Activated naive CD4-positive, alpha-beta T cell treated with anti-CD3 and anti-CD28 coated beads for 36 hours (primary cell): ENCODE data around the gene DOCK4. TPM values are rescaled to one million over a fixed set of nuclear protein-coding genes. Genes with fewer than 3 reads are reported as not detected.

Source experiments
- CTCF ChIA-PET: fragments of 350-600 bp; sonication (Branson Sonifier 250); formaldehyde crosslinking; loops from one replicate; lab custom pipeline; 2021; ENCODE audit warnings: antibody characterized with exemption; lab: Charles Lee
- DNase-seq: peaks from one replicate; pipeline ENCODE4 v3.0.0-alpha.2; 2020
- H3K27ac Mint-ChIP-seq: one replicate; pipeline ENCODE4 v1.8.0; 2021; ENCODE audit warnings: mild to moderate bottlenecking, mixed read lengths
- H3K27me3 Mint-ChIP-seq: one replicate; pipeline ENCODE4 v1.8.0; 2021; ENCODE audit warnings: low read depth, mixed read lengths
- H3K36me3 Mint-ChIP-seq: one replicate; pipeline ENCODE4 v1.8.0; 2021; ENCODE audit warnings: low read depth, mixed read lengths
- H3K4me1 Mint-ChIP-seq: one replicate; pipeline ENCODE4 v1.8.0; 2021; ENCODE audit warnings: low read depth, mixed read lengths
- H3K4me3 Mint-ChIP-seq: one replicate; pipeline ENCODE4 v1.8.0; 2021; ENCODE audit warnings: mild to moderate bottlenecking, moderate library complexity, mixed read lengths
- H3K9me3 Mint-ChIP-seq: one replicate; pipeline ENCODE4 v1.8.0; 2021; ENCODE audit warnings: mixed read lengths
- intact Hi-C: fragments of 100-400 bp; cut with micrococcal nuclease; formaldehyde crosslinking; loops from one replicate; pipeline ENCODE4 v1.15.1; 2023
- total RNA-seq, 2 experiments: library from RNA; stranded (reverse); gene quantifications; one replicate each; pipeline ENCODE4 v1.2.3, GENCODE V29; 2021

DOCK4 gene
- total RNA-seq, 2 experiments from 2014 or later = 0.43 to 0.62 TPM

GRCh38 chr7:112167147-112167546, 39.1 kb downstream of the DOCK4 start:
- H3K4me1 Mint-ChIP-seq = no peaks in the 10 kb centered on the region
- peaks cover 2% of the 10 kb centered on the region for H3K27me3 Mint-ChIP-seq
- DNase-seq = no peak
- CTCF ChIA-PET = no interaction called here
- H3K36me3 Mint-ChIP-seq = no peaks in the 10 kb centered on the region
- no peaks in the 10 kb centered on the region for H3K9me3 Mint-ChIP-seq
- no peak overlapping the region for H3K27ac Mint-ChIP-seq
- intact Hi-C loops = no loop called here
- no peak overlapping the region for H3K4me3 Mint-ChIP-seq

DNA sequence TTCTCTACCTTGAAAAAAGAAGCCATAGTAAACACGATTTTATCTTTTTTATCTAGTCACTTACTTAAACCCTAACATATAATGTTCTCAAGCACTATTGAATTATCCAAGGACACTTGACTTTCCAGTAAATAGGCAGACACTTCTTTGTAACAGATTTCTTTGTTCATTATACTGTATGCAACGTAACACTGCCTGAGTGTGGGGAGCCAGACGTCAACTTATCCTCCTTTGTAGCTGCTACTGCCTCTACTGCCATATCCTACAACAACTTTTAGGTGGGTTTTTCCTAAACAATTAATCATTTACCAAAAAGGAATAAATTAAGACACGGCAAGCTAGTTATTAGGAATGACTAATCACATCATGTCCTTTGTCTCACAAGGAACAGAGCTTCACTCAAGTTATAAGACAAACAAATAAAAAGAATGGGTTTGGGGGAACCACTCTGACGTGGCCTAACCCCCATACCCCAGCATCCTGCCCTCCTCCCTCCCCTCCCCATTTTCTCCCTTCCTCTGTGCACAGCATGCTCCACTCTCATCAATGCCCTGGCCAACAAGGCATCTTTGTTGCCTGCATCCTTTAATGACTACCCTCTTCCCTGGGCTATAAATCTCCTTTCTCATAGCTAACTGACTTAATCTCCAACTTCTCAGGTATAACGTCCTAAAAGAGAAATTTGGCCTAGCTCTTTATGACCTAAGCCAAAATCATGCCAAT, 43.3 kb downstream of the DOCK4 start:
- Mint-ChIP-seq H3K4me1 (no peaks in the 10 kb centered on the region), H3K27ac (no peak overlapping the region), H3K27me3 (peaks cover 9% of the 10 kb centered on the region), H3K36me3 (no peaks in the 10 kb centered on the region), H3K4me3 (no peak overlapping the region), H3K9me3 (no peaks in the 10 kb centered on the region)
- CTCF ChIA-PET = no interaction called here
- DNase-seq = no peak
- intact Hi-C loops = no loop called here

DNA sequence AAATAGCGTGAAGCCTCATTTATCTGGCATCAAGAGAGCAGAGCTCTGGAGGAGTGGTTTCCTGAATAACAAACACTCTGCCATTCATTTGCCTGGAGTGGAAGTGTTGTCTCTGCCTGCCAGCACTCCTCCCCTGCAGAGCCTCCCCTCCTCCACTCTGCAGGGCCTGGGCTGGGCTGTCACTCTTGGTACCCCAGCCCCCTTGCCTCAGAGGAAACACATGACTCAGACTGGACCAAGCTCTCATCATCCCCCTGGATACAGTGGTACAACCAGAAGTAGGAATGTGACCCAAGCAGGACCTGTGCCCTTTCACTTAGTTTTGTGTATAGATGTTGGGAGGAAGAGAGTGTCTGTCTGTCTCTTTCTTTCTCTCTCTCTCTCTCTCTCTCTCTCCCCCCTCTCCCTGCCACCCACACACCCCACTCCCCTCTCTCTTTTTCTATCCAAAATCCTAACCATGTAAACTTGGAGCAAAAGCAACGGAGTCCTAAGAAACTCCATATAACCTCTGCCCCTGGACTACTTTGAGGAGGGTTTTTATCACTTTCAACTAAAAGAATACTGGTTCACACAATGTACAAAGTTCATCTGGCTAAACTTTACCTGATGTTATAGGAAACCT, 43.9 kb downstream of the DOCK4 start:
- H3K4me1 Mint-ChIP-seq = no peaks in the 10 kb centered on the region
- DNase-seq = no peak
- CTCF ChIA-PET = no interaction called here
- no peaks in the 10 kb centered on the region for H3K36me3 Mint-ChIP-seq
- H3K4me3 Mint-ChIP-seq = no peak overlapping the region
- no peaks in the 10 kb centered on the region for H3K9me3 Mint-ChIP-seq
- H3K27me3 Mint-ChIP-seq = peaks cover 9% of the 10 kb centered on the region
- H3K27ac Mint-ChIP-seq = no peak overlapping the region
- intact Hi-C loops = no loop called here

- Mint-ChIP-seq H3K9me3 (no peaks in the 10 kb centered on the region), H3K36me3 (no peaks in the 10 kb centered on the region), H3K4me3 (no peak overlapping the region), H3K4me1 (no peaks in the 10 kb centered on the region), H3K27ac (no peak overlapping the region), H3K27me3 (peaks cover 9% of the 10 kb centered on the region)
- CTCF ChIA-PET = no interaction called here
- intact Hi-C loops = no loop called here
- no peak for DNase-seq
Observed at GRCh38 chr7:112161253-112162141, 44.7 kb downstream of the DOCK4 start.

GRCh38 chr7:112160771-112161150, 45.4 kb downstream of the DOCK4 start:
- H3K27me3 Mint-ChIP-seq = peaks cover 9% of the 10 kb centered on the region
- CTCF ChIA-PET = no interaction called here
- no peak overlapping the region for H3K27ac Mint-ChIP-seq
- no peak overlapping the region for H3K4me3 Mint-ChIP-seq
- no peaks in the 10 kb centered on the region for H3K4me1 Mint-ChIP-seq
- intact Hi-C loops = no loop called here
- no peaks in the 10 kb centered on the region for H3K9me3 Mint-ChIP-seq
- no peaks in the 10 kb centered on the region for H3K36me3 Mint-ChIP-seq
- no peak for DNase-seq

- Mint-ChIP-seq H3K4me3 (no peak overlapping the region), H3K4me1 (no peaks in the 10 kb centered on the region), H3K27ac (no peak overlapping the region), H3K36me3 (no peaks in the 10 kb centered on the region), H3K27me3 (peaks cover 9% of the 10 kb centered on the region), H3K9me3 (no peaks in the 10 kb centered on the region)
- CTCF ChIA-PET = no interaction called here
- no peak for DNase-seq
- intact Hi-C loops = no loop called here
Observed at GRCh38 chr7:112160130-112160770, 45.9 kb downstream of the DOCK4 start.

GRCh38 chr7:112159351-112159750, 46.8 kb downstream of the DOCK4 start:
- Mint-ChIP-seq H3K9me3 (no peaks in the 10 kb centered on the region), H3K27ac (no peak overlapping the region), H3K4me1 (no peaks in the 10 kb centered on the region), H3K27me3 (peaks cover 13% of the 10 kb centered on the region), H3K36me3 (no peaks in the 10 kb centered on the region), H3K4me3 (no peak overlapping the region)
- DNase-seq = no peak
- intact Hi-C loops = no loop called here
- CTCF ChIA-PET = no interaction called here

GRCh38 chr7:112157072-112157471, 49.1 kb downstream of the DOCK4 start:
- no peaks in the 10 kb centered on the region for H3K36me3 Mint-ChIP-seq
- peaks cover 13% of the 10 kb centered on the region for H3K27me3 Mint-ChIP-seq
- H3K4me1 Mint-ChIP-seq = no peaks in the 10 kb centered on the region
- intact Hi-C loops = no loop called here
- CTCF ChIA-PET = interaction anchor here (0.5 kb wide), 1 partner anchor 58 kb away, joined by 3 read pairs; no protein-coding TSS in a partner anchor
- DNase-seq = no peak
- no peaks in the 10 kb centered on the region for H3K9me3 Mint-ChIP-seq
- H3K4me3 Mint-ChIP-seq = no peak overlapping the region
- no peak overlapping the region for H3K27ac Mint-ChIP-seq

GRCh38 chr7:112156412-112156811, 49.8 kb downstream of the DOCK4 start:
- Mint-ChIP-seq H3K9me3 (no peaks in the 10 kb centered on the region), H3K4me1 (no peaks in the 10 kb centered on the region), H3K27me3 (peaks cover 13% of the 10 kb centered on the region), H3K27ac (no peak overlapping the region), H3K36me3 (no peaks in the 10 kb centered on the region), H3K4me3 (no peak overlapping the region)
- intact Hi-C loops = no loop called here
- DNase-seq = no peak
- CTCF ChIA-PET = no interaction called here

DNA sequence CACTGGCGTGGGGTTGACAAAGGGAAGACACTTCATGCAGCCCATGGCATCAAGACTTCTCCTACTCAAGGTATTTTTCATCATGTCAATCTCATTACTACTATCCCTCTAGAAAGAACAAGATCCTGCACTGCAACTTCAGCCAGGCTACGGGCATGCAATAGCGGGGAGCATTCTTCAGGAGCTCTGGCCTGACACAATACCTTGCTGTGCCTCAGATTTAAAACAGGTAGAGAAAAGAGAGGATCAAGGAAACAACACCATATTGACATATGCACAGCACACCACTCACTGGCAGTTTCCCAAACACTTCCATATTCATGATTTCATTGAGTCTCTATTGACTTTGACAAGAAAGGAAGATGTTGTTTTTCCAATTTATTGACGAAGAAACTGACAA, 51.5 kb downstream of the DOCK4 start:
- intact Hi-C loops = no loop called here
- Mint-ChIP-seq H3K4me1 (no peaks in the 10 kb centered on the region), H3K36me3 (no peaks in the 10 kb centered on the region), H3K27ac (no peak overlapping the region), H3K27me3 (peaks cover 20% of the 10 kb centered on the region), H3K9me3 (no peaks in the 10 kb centered on the region), H3K4me3 (no peak overlapping the region)
- CTCF ChIA-PET = no interaction called here
- no peak for DNase-seq

GRCh38 chr7:112152186-112152585, 54.0 kb downstream of the DOCK4 start:
- Mint-ChIP-seq H3K9me3 (no peaks in the 10 kb centered on the region), H3K4me3 (no peak overlapping the region), H3K4me1 (no peaks in the 10 kb centered on the region), H3K27me3 (peaks cover 19% of the 10 kb centered on the region), H3K27ac (no peak overlapping the region), H3K36me3 (no peaks in the 10 kb centered on the region)
- CTCF ChIA-PET = interaction anchor here (0.6 kb wide), 1 partner anchor 116 kb away, joined by 3 read pairs; no protein-coding TSS in a partner anchor
- intact Hi-C loops = no loop called here
- DNase-seq = no peak
